ENCODE measurements around the gene COQ6. TPM values are rescaled to one million over a fixed set of nuclear protein-coding genes. Genes with fewer than 3 reads are reported as not detected.

The COQ6 gene
- total RNA-seq, 1 donor from 2014 or later: 16.6 TPM

- Mint-ChIP-seq H3K4me3 (ENCODE audit: unreplicated experiment) (no peak overlapping the region), H3K4me1 (ENCODE audit: low read depth) (no peaks in the 10 kb centered on the region), H3K9me3 (ENCODE audit: low read depth) (no peaks in the 10 kb centered on the region), H3K27me3 (ENCODE audit: low read depth) (no peaks in the 10 kb centered on the region), H3K27ac (ENCODE audit: unreplicated experiment) (no peak overlapping the region), H3K36me3 (ENCODE audit: low read depth) (peaks cover 20% of the 10 kb centered on the region)
- TF ChIP-seq CTCF (IDR thresholded peaks at IDR 0.05): no peak
- DNase-seq (ENCODE audit: low spot score): no peak
Observed at GRCh38 chr14:74008843-74009499, 58.9 kb downstream of the COQ6 start.

Other genes with a start within 250 kb of the COQ6 start
- gene PNMA1, start 235.9 kb upstream of the COQ6 start, total RNA-seq: 72.0 to 85.2 TPM (median 72.1 TPM) in 3 replicates
- gene PTGR2, start 98.5 kb upstream of the COQ6 start, total RNA-seq: 2.1 to 4.0 TPM (median 2.8 TPM) in 3 replicates
- 34.8 to 40.1 TPM (median 39.7 TPM) in 3 replicates for gene ZNF410, start 63.4 kb upstream of the COQ6 start, total RNA-seq
- gene FAM161B, start 208 bp upstream of the COQ6 start, total RNA-seq: 5.5 to 5.9 TPM (median 5.8 TPM) in 3 replicates
- 18.0 to 21.0 TPM (median 19.3 TPM) in 3 replicates for gene ENTPD5, start 69.0 kb downstream of the COQ6 start, total RNA-seq
- 7.0 to 13.8 TPM (median 9.3 TPM) in 3 replicates for gene BBOF1, start 69.0 kb downstream of the COQ6 start, total RNA-seq
- 9.8 to 16.4 TPM (median 11.9 TPM) in 3 replicates for gene ALDH6A1, start 134.2 kb downstream of the COQ6 start, total RNA-seq
- gene LIN52, start 134.7 kb downstream of the COQ6 start, total RNA-seq: 6.6 to 9.3 TPM (median 7.5 TPM) in 3 replicates

Data from chondrocyte (in vitro differentiated cells).